NB4 (cell line): ENCODE measurements around the gene CUL9.

Source experiments
- TF ChIP-seq, protein P1 (sequence below): IDR thresholded peaks from one replicate; pipeline ENCODE4 v1.5.1; 2012; ENCODE audit warnings: low read depth, low read length
- TF ChIP-seq, protein P2 (sequence below): IDR thresholded peaks from 2 replicates; pipeline ENCODE4 v1.6.1; 2011; ENCODE audit warnings: low read depth, low read length

GRCh38 chr6:43268355-43268700, 86.3 kb downstream of the CUL9 start:
- TF ChIP-seq, protein P1, sequence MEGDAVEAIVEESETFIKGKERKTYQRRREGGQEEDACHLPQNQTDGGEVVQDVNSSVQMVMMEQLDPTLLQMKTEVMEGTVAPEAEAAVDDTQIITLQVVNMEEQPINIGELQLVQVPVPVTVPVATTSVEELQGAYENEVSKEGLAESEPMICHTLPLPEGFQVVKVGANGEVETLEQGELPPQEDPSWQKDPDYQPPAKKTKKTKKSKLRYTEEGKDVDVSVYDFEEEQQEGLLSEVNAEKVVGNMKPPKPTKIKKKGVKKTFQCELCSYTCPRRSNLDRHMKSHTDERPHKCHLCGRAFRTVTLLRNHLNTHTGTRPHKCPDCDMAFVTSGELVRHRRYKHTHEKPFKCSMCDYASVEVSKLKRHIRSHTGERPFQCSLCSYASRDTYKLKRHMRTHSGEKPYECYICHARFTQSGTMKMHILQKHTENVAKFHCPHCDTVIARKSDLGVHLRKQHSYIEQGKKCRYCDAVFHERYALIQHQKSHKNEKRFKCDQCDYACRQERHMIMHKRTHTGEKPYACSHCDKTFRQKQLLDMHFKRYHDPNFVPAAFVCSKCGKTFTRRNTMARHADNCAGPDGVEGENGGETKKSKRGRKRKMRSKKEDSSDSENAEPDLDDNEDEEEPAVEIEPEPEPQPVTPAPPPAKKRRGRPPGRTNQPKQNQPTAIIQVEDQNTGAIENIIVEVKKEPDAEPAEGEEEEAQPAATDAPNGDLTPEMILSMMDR = no peak
- TF ChIP-seq, protein P2, sequence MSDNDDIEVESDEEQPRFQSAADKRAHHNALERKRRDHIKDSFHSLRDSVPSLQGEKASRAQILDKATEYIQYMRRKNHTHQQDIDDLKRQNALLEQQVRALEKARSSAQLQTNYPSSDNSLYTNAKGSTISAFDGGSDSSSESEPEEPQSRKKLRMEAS = no peak
